ENCODE results near the gene VKORC1L1. TPM values are rescaled to one million over a fixed set of nuclear protein-coding genes. Genes with fewer than 3 reads are reported as not detected.
"Not testable (repeated sequence)": the region's sequence is repeated elsewhere in the genome, so short reads cannot be mapped to it uniquely, and the experiment has no call there.

Gene VKORC1L1
- total and polyA plus RNA-seq, 7 donors: 3.9 to 20.3 (median 15.1) TPM

DNA sequence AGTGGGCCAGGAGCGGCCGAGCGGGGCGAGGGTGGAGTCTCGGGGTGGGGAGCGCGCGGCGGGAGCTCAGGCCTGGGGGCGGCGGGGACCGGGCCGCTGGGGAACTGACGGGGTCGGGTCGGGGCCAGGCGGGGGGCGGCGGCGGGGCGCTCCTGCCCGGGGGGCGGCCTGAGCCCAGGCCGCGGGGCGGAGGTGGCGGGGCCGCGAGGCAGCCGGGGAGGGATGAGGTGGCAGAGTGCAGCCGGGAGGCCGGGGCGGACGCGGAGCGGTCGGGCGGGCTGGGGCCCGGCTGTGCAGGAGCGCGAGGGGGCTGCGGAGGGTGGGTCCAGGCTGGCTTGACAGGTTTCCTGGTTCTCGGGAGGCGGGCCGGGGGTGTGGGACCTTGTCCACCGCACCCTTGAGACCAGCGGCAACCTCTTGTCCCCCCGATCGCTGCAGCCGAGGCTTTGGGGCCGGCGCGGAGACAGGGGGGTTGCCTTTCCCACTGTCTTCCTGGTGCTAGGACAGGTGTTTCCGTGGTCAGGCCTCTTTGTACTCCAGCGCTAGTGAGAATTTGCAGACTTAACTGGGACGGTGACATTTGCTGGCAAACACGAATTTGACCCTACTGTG lies 814 bp downstream of the VKORC1L1 start:
- H3K4me1 ChIP-seq, H3K9me3 ChIP-seq, H3K27me3 ChIP-seq, H3K36me3 ChIP-seq: not testable (repeated sequence)
- Histone ChIP-seq H3K4me3 (peak overlapping the region; percentile 87 to 99 (median 96)), H3K27ac (peak overlapping the region; percentile 78 to 87 (median 85))
- WGBS, 2 donors: 1% methylated on average over 57 of the region's 57 CpGs
- intact Hi-C loops (cut with DNase I): loop anchor here (5.0 to 10.0 kb wide), 2 partner anchors 111 to 121 kb away; partner anchors contain the start of gene GUSB
- peak; percentile 70 for DNase-seq

- H3K36me3 ChIP-seq, H3K27ac ChIP-seq, H3K4me3 ChIP-seq, H3K9me3 ChIP-seq, H3K27me3 ChIP-seq, H3K4me1 ChIP-seq, DNase-seq: not testable (repeated sequence)
- WGBS, 2 donors: 89 to 92% methylated on average over 4 of the region's 4 CpGs
- intact Hi-C loops (cut with DNase I): loop anchor here (10.0 kb wide), 1 partner anchor 109 kb away; the partner anchor contains the start of gene GUSB
Observed at GRCh38 chr7:65875715-65876114, 2.8 kb downstream of the VKORC1L1 start.

DNA sequence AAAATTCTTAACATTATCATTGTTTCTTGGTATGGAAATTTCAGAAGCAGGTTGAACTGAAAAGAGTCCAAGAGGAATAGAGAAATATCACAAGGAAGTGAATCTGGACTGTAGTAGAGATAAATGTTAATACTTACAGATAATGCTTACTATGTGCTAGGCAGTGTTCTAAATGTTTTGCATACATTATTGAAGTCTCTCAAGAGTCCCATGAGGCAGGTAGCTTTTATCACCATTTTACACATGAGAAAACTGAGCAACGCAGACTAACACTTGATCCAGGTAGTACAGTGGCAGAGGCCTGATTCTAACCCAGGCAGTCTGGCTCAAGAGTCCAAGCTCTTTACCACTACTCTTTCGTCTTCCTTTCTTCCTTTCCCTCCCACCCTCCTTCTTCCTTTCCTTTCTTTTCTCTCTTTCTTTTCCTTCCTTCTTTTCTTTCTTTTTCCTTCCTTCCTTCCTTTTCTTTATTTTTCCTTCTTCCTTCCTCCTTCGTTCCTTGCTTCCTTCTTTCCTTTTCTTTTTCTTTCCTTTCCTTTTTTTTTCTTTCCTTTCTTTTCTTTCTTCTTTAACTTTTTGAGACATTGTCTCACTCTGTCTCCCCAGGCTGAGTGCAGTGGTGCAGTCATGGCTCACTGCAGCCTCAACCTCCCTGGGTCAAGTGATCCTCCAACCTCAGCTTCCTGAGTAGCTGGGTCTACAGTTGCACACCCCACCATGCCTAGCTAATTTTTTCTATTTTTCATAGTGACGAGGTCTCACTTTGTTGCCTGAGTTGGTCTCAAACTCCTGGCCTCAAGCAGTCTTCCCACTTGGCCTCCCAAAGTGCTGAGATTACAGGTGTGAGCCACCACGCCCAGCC lies 6.6 kb downstream of the VKORC1L1 start:
- WGBS, 2 donors: 66 to 85% methylated on average over 5 of the region's 5 CpGs
- H3K4me3 ChIP-seq, H3K27ac ChIP-seq, H3K27me3 ChIP-seq, H3K9me3 ChIP-seq, H3K36me3 ChIP-seq, DNase-seq, H3K4me1 ChIP-seq: not testable (repeated sequence)
- intact Hi-C loops (cut with DNase I): loop anchor here (10.0 kb wide), 1 partner anchor 105 kb away; the partner anchor contains the start of gene GUSB

GRCh38 chr7:65880242-65880641 lies 7.4 kb downstream of the VKORC1L1 start:
- H3K36me3 ChIP-seq; H3K4me3 ChIP-seq; H3K27ac ChIP-seq; H3K4me1 ChIP-seq; H3K9me3 ChIP-seq; intact Hi-C loops (cut with DNase I); H3K27me3 ChIP-seq; DNase-seq: not testable (repeated sequence)
- WGBS, 2 donors: 50 to 76% methylated on average over 5 of the region's 5 CpGs

GRCh38 chr7:65884983-65885382 lies 12.1 kb downstream of the VKORC1L1 start:
- intact Hi-C loops (cut with DNase I); DNase-seq: not testable (repeated sequence)

DNA sequence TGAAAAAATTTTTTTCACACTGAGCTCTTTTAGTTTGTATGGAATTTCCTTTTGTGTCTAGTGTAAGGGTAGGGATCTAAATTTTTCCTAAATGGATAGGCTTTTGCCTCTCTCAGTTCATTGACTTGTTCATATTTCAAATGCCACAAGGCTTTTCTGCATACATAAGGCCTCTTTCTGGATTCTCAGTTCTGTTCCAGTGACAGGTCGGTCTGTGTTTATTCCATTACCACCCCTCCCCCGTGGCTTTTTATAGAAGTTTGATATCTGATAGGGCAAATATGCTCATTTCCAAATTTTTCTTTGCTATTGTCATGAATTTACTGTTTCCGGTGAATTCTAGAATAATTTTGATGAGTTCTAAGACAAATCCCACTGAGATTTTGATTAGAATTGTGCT lies 12.7 kb downstream of the VKORC1L1 start:
- H3K27ac ChIP-seq; H3K36me3 ChIP-seq; H3K27me3 ChIP-seq; H3K4me3 ChIP-seq; H3K4me1 ChIP-seq; intact Hi-C loops (cut with DNase I); DNase-seq; H3K9me3 ChIP-seq: not testable (repeated sequence)
- 97 to 100% methylated on average over 1 of the region's 3 CpGs for WGBS, 2 donors

More at GRCh38 chr7:65884983-65885382, 12.1 kb downstream of the VKORC1L1 start:
- not testable (repeated sequence) for H3K4me1 ChIP-seq, H3K9me3 ChIP-seq, H3K27me3 ChIP-seq, H3K27ac ChIP-seq, H3K4me3 ChIP-seq, H3K36me3 ChIP-seq

DNA sequence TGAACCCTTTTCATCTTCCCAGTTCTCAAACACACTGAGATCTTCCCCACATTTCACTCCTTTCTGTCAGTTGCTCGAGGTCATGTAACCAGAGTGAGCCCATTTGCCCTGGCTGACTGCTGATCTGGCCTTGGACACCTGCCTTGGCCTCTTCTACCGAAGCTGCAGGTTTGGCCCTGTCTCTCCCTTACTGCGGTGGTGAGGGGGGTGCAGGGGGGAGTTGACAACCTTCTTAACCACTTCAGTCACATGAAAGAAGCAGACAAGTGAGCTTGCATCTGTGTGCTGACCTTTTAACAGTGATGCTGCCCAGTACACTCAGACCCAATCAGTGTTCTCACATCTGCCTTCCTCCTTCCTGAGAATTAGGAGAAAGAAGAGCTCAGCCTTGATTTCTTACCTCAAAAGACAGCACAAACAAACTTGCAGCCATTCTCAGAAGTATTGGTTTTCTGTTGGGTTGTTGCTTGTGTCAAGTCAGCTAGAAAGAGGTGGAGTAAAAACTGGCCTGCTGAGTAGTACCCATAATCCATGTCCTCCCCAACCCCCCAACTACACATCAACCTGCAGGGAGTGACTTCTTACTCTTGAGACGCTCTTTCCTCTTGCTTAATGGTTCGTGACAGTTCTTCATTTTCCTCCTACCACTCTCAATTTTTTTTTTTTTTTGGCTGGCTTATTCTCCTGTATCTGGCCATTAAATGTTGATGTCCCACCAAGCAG lies 15.7 kb downstream of the VKORC1L1 start:
- WGBS, 2 donors: 83 to 92% methylated on average over 5 of the region's 5 CpGs
- intact Hi-C loops (cut with DNase I); H3K4me3 ChIP-seq; H3K4me1 ChIP-seq; H3K27ac ChIP-seq; DNase-seq; H3K9me3 ChIP-seq; H3K27me3 ChIP-seq: not testable (repeated sequence)
- peaks cover 0 to 10% (median 0%) of the 10 kb centered on the region in 4 donors for H3K36me3 ChIP-seq

DNA sequence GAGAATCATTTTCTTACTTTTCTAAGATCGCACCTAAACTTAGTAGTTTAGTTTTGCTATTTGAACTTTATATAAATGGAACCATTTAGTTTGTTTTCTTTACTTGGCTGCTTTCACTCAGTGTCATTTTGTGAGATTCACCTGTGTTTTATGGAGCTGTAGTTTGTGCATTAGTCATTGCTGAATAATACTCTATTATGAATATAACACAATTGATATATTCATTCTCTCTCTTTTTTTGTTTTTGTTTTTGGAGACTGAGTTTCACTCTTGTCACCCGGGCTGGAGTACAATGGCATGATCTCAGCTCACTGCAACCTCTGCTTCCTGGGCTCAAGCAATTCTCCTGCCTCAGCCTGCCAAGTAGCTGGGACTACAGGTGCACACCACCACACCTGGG lies 16.8 kb downstream of the VKORC1L1 start:
- H3K4me3 ChIP-seq; intact Hi-C loops (cut with DNase I); H3K4me1 ChIP-seq; H3K27me3 ChIP-seq; DNase-seq; H3K9me3 ChIP-seq; H3K27ac ChIP-seq: not testable (repeated sequence)
- WGBS, 2 donors: 91 to 97% methylated on average over 2 of the region's 2 CpGs
- H3K36me3 ChIP-seq: peaks cover 0 to 10% (median 0%) of the 10 kb centered on the region in 4 donors

DNA sequence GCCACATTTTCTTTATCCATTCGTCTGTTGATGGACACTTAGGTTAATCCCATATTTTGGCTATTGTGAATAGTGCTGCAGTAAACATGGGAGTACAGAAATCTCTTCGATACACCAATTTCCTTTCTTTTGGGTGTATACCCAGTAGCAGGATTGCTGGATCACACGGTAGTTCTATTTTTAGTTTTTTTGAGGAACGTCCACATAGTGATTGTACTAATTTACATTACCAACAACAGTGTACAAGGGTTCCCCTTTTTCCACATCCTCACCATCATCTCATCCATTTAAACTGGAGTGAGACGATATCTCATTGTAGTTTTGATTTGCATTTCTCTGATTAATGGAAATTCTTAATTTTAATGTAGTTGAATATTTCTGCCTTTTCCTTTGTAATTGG lies 19.3 kb downstream of the VKORC1L1 start:
- TF ChIP-seq POLR2AphosphoS5 (IDR thresholded peaks at IDR 0.05) (no peak), CTCF (IDR thresholded peaks at IDR 0.05) (no peak), EP300 (IDR thresholded peaks at IDR 0.05) (no peak), POLR2A (IDR thresholded peaks at IDR 0.05) (no peak)
- H3K36me3 ChIP-seq: peaks cover 0 to 10% (median 0%) of the 10 kb centered on the region in 4 donors
- WGBS, 2 donors: 85 to 86% methylated on average over 5 of the region's 5 CpGs
- DNase-seq: no peak
- no peaks in the 10 kb centered on the region for H3K27me3 ChIP-seq
- H3K4me3 ChIP-seq: no peak overlapping the region
- no peak overlapping the region for H3K27ac ChIP-seq
- intact Hi-C loops (cut with DNase I): no loop called here
- H3K4me1 ChIP-seq: no peaks in the 10 kb centered on the region
- no peaks in the 10 kb centered on the region for H3K9me3 ChIP-seq

Data from sigmoid colon (tissue), 7 donors.